Ectodermal cell (in vitro differentiated cells): ENCODE data around the gene FAM20C.

Experiments
- H3K27ac ChIP-seq: 2 replicates; pipeline ENCODE4 v1.7.0; 2013; ENCODE audit warnings: mild to moderate bottlenecking, low read depth, low read length; ENCODE audit not compliant: insufficient read depth, poor library complexity, severe bottlenecking
- H3K27me3 ChIP-seq: 2 replicates; pipeline ENCODE4 v1.7.0; 2013; ENCODE audit warnings: mild to moderate bottlenecking, low read length; ENCODE audit not compliant: insufficient read depth, control insufficient read depth, poor library complexity, severe bottlenecking
- H3K36me3 ChIP-seq: one replicate; pipeline ENCODE4 v1.7.0; 2013; ENCODE audit warnings: low read length; ENCODE audit not compliant: control insufficient read depth, insufficient read depth
- H3K4me1 ChIP-seq: one replicate; pipeline ENCODE4 v1.7.0; 2013; ENCODE audit warnings: low read length; ENCODE audit not compliant: control insufficient read depth, insufficient read depth
- H3K4me3 ChIP-seq: 2 replicates; pipeline ENCODE4 v1.7.0; 2013; ENCODE audit warnings: low read depth, low read length, control low read depth; ENCODE audit not compliant: insufficient read depth
- H3K9me3 ChIP-seq: 2 replicates; pipeline ENCODE4 v1.7.0; 2013; ENCODE audit warnings: mild to moderate bottlenecking, low read length, moderate library complexity; ENCODE audit not compliant: control insufficient read depth
- WGBS, 2 experiments: methylation state at CpG; one replicate each; pipeline ENCODE4 v1.1.7; 2013; ENCODE audit warnings: missing lambda C conversion rate in 2 of 2; 5-methylcytosine and 5-hydroxymethylcytosine counted together

Gene FAM20C

GRCh38 chr7:305410-306151, 113.2 kb downstream of the FAM20C start:
- Histone ChIP-seq H3K27me3 (no peaks in the 10 kb centered on the region), H3K36me3 (no peaks in the 10 kb centered on the region), H3K9me3 (no peaks in the 10 kb centered on the region), H3K27ac (no peak overlapping the region), H3K4me1 (no peaks in the 10 kb centered on the region), H3K4me3 (no peak overlapping the region)
- 94 to 95% methylated on average over 35 of the region's 35 CpGs for WGBS, 2 experiments

- Histone ChIP-seq H3K4me3 (no peak overlapping the region), H3K27ac (no peak overlapping the region), H3K4me1 (no peaks in the 10 kb centered on the region), H3K27me3 (no peaks in the 10 kb centered on the region), H3K9me3 (no peaks in the 10 kb centered on the region), H3K36me3 (no peaks in the 10 kb centered on the region)
- 59 to 60% methylated on average over 3 of the region's 3 CpGs for WGBS, 2 experiments
Observed at GRCh38 chr7:307970-308369, 115.6 kb downstream of the FAM20C start.

- Histone ChIP-seq H3K9me3 (no peaks in the 10 kb centered on the region), H3K27ac (no peak overlapping the region), H3K27me3 (no peaks in the 10 kb centered on the region), H3K4me1 (no peaks in the 10 kb centered on the region), H3K36me3 (no peaks in the 10 kb centered on the region), H3K4me3 (no peak overlapping the region)
- WGBS, 2 experiments = 93% methylated on average over 18 to 19 of the region's 19 CpGs
Observed at GRCh38 chr7:309586-310228, 117.3 kb downstream of the FAM20C start.
